ENCODE measurements around the gene LUC7L3.
A peak's percentile ranks its signal among the peaks of the same experiment; 100 is the strongest.

Gene LUC7L3

DNA sequence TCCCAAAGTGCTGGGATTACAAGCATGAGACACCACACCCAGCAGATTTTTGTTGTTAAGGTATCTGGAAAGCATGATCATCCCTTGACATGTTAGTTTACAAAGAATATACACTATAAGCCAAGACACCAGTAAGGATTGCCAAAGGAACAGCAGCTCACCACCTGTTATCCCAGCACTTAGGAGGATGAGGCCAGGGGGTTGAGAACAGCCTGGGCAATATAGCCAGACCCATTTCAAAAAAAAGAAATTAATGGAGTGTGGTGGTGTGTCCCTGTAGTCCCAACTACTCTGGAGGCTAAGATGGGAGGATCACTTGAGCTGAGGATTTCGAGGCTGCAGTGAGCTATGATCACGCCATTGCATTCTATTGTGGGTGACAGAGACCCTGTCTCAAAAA lies 42.8 kb downstream of the LUC7L3 start:
- DNase-seq (ENCODE audit: low read depth), result no peak

DNA sequence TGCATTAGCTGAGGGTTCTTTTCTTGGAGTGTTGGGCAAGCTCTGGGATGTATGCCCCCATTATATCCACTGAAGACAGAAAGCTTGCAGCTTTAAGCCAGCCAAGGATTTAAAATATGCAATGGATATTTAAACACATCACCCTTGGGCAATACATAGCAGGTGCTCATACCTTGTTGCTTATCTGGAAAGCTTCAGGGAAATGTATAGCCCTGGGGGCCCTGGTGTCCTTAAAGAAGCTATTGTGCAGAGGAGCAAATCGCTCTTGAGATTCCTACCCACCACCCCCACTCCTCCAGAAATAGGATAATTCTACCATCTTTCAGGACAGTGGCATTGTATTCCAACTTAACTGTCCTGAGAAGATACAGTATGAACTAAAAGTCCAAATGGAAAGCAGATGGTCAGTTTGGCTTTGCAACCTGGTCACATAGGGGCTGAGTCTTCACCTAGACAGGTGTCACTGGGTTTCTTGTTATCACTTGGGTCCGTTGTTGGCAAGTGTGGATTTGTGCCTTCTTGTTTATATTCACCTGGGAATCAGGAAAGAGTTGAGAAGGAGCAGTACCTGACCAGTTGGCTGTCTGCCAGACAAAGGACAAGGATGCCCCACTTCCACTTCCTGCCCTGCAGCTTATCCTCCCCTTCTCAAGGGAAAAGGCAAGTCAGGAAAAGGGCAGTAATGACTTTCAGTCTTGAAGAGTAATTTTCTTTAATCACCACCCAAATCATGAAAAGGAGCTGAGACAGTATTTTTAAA lies 44.5 kb downstream of the LUC7L3 start:
- DNase-seq (ENCODE audit: low read depth), result no peak

DNA sequence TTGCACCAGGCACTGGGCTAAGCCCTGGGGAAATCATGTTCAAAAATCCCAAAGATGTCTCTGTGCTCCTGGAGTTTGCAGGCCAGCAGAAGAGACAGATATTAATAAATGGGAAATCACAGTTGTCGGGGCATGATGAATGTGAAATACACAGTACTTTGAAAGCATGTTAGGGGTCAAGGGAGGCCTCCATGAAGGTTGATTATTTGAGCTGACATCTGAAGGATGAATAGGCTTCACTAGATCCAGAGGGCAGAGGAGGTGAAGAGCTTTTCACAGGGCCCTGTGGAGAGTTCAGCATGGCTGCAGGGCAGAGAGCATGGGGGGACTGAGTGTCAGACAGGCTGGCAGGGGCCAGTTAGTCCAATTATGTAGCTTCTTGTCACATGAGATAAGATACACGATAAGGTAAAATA lies 45.3 kb downstream of the LUC7L3 start:
- no peak for DNase-seq (ENCODE audit: low read depth)

DNA sequence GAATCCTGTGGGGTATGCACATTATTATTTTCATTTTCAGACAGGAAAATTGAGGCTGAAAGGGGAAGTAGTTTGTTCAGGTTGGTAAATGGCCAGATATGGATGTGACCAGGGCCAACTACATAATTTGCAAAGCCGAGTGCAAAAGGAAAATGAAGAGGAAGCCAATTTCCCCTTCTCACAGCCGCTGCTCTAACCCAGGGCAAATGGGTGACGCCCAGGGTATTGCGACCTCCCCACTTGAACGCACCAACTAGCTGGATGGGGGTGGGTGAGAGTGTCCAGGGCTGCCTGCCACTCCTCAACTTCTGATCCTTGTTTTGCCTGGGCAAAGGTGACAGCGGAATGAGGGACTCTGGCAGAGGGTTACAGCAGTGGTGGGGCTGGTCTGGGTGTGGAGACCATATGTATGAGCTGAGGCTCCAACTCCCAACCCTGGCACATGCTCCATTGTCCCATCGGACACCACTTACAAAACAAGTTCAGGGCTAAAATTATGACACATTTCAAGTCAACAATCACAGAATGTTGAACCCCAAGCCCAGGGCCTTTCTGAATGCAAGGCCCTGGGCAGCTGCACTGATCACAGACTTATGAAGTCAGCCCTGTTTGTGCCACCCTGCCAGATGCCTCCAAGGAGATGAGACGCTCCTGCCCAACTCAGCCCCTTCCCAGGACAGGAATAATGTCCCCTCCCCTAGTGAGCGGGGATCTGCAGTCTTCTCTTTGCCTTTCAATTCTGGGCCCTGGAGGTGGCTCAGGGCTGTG lies 46.2 kb downstream of the LUC7L3 start:
- no peak for DNase-seq (ENCODE audit: low read depth)

DNA sequence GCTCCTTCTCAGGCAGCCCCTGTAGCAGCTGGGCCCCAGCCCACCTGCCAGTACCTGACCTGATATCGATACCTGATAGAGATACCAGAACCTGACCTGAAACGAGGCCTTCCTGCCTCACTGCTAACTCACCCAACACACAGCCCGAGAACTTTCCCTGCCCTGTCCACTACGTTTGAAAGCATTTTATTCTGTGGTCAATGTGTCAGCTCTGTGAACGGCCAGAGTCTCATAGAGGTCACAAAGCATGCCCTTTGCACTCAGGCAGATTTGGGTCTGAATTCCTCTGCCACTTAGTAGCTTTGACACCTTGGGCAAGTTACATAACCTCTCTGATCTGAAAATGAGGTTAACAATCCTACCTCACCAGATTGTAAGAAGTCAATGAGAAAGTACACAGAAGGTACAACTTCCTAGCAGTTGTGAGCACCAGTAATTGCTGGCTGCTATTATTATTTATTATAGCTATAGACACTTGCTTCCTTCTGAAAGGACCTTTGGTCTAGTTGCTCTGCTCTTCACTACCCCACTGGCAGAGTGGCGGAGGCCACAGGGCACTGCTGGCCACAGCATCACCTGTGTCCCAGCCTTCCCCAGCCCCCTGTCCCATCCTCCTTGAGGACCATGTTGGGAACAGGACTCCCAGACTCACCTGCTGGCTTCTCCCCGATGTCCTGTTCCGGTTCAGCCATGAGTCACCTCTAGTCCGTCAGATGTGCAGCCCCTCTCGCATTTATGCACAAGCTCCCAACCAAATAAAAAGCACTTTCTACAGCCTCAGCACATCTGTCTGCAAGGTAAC lies 47.0 kb downstream of the LUC7L3 start:
- DNase-seq (ENCODE audit: low read depth), result no peak

DNA sequence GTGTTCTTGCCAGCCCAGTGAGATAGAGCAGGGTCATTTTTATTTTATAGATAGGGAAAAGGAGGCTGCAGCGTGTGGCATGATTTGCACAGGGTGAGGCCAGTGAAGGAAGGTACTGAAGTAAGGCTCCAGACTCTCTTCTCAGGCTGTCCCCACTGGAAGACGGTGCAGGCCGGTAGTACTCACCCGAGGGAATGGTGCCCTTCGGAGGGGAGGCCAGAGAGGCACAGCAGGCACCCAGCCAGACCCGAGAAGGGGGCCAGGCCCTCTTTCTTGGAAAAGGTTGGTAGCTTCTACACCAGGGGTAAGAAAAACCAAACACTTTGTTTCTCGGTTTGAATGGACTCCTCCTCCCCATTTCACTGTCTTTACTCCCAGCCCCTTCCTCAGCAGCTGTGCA lies 47.6 kb downstream of the LUC7L3 start:
- no peak for DNase-seq (ENCODE audit: low read depth)

DNA sequence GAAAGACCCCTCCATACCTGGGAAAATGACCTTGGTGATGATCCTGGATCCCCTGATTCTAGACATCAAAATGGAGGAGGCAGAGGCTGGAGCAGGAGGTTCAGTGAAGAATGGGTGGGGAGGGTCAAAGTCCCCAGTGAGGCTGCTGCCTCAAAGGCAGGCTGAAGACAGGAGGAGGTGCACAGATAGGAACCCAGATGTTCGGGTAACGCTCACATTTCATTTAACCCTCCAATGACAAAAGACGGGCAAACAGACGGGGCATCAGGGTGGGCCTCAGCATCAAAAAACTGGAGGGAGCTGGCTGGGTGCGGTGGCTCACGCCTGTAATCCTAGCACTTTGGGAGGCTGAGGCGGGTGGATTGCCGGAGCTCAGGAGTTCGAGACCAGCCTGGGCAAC lies 48.0 kb downstream of the LUC7L3 start, which contains the start of gene ANKRD40CL:
TSS of gene ANKRD40CL (minus strand) at position 73 of the 400 bp plus-strand sequence. CDS start 605 bp downstream, outside the sequence.
- DNase-seq (ENCODE audit: low read depth), result no peak

DNA sequence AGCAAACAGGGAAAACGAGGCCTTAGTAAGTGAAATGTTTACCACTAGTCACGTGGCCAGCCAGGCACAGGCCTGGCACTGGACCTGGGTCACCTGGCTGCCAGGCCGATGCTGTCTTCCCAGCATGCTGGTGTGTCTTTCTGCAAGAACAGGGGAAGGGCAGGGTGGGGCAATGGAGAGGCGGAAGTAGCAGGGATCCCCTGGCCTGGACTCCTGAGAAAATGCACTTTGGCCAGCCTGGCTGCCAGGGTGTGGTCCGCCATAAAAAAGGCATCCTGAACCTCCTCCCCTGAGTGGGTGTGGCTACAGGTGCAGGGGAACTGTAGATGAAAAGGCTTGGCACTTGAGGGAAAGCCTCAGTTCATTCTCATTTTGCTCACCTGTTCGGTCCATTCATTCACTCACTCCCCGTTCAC lies 49.0 kb downstream of the LUC7L3 start:
- DNase-seq (ENCODE audit: low read depth), result no peak

DNA sequence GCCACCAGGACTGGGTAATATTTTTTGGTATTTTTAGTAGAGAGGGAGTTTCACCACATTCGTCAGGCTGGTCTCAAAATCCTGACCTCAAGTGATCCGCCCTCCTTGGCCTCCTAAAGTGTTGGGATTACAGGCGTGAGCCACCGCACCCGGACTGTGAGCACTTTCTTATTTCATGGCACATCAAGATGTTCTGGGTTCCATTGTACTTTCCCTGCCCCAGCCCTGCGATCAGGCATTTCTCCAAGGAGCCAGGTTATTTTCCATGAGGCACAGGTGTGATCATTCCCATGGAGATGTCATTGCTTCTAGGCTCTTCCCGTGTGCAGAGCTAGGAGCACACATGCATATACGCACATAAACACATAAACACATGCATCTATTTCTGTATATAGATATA lies 50.5 kb downstream of the LUC7L3 start:
- no peak for DNase-seq (ENCODE audit: low read depth)

DNA sequence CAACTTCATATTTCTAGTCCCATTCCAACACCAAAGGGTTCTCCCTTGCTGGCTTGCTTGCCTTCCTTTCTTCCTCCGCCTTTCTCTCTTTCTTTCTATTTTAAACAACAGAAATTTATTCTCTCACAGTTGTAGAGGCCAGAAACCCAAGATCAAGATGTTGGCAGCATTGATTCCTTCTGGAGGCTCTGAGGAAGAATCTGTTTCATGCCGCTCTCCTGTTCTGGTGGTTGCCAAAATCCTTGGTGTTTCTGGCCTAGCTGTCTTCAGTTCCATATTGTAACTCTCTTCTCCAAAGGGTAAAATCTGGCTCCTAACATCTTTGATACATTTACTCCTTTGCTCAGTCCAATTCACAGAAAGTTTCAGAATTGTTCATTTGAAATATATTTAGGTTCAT lies 50.9 kb downstream of the LUC7L3 start:
- no peak for DNase-seq (ENCODE audit: low read depth)

DNA sequence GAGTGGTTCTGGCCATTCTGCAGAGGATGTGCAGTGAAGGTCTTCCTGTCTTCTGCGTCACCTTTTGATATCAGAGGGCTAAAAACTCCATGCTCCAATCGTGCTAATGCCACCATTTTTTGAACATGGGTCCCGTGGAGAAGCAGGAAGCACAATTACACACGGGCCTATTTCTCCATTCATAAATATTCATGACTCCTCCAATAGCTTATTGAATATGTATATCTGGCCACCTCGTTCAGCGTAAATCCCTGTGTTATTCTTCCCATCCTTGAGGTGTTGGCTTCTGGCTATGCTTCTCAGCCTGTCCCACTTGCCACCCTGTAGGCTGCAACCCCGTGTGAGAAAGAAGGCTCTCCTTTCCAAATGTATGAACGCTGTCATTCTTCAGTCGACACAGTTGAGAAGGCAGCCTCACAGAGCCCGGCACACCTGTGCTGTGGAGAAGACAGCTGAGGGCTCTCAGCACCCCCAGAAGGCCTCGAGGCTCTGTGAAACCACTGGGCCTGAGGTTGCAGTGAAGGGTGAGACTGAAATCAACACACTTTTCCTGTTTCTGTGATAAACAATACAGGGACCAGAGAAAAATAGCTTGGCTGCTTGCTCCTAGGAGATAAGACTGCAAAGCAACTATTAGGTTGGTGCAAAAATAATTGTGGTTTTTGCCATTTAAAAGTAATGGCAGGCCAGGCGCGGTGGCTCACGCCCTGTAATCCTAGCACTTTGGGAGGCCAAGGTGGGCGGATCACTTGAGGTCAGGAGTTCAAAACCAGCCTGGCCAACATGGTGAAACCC lies 52.8 kb downstream of the LUC7L3 start:
- DNase-seq (ENCODE audit: low read depth), result no peak

DNA sequence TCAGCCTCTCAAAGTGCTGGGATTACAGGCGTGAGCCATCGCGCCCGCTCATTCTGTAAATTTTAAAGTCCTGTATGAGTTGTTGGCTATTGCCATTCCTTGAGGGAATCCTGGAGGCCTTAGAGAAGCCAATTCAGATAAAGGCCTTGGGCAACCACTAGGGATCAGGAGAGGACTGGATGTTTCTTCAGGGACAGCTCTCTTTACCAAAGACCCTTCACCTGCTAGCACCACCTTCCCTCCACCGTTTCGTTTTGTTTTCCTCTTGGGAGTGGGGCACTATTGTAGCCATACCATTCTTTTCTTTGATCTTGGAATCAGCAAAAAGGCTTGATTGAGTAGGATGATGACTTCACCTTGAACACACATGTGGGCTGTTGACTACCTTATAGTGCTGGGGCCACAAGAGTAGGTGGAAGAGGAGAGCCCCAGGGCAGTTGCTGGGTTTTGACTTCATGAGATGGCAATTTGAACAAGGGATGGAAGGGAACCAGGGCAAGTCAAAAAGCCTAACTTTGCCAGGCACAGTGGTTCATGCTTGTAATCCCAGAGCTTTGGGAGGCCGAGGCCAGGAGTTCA lies 54.9 kb downstream of the LUC7L3 start:
- no peak for DNase-seq (ENCODE audit: low read depth)

DNA sequence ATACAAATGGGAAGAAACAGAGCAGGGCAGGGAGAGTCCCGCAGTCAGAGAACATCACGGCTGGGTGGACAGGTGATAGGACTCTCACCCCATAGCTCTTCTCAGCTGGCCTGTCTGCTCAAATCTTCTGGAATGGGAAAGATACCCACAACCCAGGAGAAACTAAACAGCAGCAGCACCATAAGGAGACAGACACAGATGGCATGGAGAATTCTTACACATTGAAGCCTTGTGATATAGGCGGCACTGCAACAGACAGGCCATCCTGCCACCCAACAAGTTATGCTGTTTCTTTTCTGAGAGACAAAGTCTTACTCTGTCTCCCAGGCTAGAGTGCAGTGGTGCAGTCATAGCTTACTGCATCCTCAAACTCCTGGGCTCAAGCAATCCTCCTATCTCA lies 56.5 kb downstream of the LUC7L3 start:
- no peak for DNase-seq (ENCODE audit: low read depth)

DNA sequence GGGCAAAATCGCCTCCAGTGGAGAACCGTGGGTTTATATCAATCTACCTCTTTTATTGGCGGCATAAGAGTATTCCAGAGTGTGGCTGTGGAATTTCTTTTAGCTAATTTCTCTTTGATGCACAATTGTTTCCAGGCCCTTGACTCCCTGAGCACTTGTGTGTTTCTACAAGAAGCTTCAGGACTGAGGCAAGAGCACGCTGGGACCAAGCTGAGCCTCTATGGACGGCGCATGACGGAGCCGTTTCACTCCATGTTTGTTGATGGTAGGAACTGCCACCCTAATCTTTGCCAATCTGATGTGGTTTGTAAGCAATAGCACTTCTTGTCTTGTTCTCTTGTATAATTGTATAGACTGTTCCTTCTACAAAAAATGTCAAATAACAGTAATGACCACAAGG lies 59.1 kb downstream of the LUC7L3 start:
- DNase-seq (ENCODE audit: low read depth), result no peak

DNA sequence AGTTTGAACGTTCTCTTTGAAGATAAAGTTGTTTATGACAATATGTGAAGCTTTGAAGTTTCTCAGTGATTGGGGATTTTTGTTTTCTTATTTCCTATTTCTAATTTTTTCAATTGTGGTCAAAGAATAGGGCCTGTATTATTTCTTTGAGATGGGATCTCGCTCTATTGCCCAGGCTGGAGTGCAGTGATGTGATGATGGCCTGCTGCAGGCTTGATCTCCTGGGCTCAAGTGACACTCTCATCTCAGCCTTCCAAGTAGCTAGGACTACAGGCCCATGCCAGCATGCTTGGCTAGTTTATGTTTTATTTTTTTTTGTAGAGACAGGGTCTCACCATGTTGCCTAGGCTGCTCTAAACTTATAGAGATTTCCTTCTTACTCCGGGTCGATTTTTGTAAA lies 59.6 kb downstream of the LUC7L3 start:
- no peak for DNase-seq (ENCODE audit: low read depth)

DNA sequence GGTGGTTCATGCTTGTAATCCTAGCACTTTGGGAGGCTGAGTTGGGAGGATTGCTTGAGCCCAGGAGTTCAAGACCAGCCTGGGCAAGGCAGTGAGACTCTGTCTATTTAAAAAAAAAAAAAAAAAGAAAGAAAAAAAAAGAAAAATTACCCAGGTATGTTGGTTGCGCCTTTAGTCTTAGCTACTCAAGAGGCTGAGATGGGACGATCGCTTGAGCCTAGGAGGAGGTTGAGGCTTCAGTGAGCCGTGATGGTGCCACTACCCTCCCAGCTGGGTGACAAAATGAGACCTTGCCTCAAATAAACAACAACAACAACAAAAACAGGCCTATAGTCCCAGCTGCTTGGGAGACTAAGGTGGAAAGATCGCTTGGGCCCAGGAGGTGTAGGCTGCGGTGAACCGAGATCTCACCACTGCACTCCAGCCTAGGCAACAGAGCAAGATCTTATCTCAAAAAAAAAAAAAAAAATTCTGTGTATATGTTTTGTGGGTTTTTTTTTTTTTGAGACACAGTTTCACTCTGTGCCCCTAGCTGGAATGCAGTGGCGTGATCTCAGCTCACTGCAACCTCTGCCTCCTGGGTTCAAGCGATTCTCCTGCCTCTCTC lies 60.4 kb downstream of the LUC7L3 start:
- no peak for DNase-seq (ENCODE audit: low read depth)

DNA sequence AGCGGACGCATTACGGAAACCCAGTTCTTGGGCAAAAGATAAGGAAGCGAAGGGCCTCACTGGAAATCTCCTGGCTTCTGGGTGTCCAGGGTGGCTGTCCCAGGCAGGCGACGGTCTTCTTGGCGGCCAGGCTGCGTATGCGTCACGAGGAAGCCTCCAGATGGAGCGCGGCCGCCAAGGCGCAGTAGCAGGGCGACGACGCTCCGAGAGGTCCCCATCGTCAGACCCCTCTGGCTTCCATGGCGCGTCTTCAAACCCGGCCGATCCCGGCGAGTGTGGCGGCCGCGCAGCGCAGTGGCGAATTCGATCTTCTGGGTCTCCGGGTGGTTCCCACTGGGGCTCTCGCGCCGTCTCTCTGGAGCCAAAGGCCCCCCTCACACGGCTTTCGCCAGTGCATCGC lies 61.8 kb downstream of the LUC7L3 start:
- no peak for DNase-seq (ENCODE audit: low read depth)

DNA sequence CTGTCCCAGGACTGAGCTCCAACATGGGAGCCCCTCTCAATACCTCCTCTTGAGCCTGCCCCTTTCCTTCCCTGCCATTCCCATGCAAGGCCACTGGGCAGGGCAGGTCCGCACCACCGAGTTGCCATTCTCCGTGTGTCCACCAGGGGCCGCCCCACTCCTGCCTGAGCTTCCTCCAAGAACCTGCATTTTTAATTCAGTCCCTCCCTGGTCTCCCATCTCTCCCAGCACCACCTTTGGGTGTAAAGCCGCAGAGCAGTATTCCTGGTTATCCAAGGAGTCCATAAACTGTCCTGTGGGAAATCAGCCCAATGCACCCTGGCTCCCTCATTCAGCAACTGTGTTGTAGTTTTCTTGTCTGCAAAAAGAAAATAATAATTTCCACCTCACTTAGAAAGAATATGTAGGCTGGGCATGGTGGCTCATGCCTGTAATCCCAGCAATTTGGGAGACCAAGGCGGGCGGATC lies 63.8 kb downstream of the LUC7L3 start:
- peak; percentile 58 for DNase-seq (ENCODE audit: low read depth)

DNA sequence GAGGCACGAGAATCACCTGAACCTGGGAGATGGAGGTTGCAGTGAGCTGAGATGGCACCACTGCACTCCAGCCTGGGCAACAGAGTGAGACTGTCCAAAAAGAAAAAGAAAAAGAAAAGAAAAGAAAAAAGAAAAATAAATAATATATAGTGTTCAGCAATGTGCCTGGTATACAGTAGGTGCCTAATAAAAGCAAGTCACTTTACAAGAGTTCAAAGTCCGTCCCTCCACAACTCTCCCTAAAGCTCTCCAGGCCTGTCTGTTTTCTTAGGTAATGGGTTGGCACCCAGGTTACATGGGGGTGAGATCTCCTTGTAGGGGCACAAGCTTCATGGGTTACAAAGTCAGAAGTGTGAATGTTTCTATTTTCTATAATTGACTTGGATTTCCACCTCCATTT lies 64.5 kb downstream of the LUC7L3 start:
- DNase-seq (ENCODE audit: low read depth), result no peak

DNA sequence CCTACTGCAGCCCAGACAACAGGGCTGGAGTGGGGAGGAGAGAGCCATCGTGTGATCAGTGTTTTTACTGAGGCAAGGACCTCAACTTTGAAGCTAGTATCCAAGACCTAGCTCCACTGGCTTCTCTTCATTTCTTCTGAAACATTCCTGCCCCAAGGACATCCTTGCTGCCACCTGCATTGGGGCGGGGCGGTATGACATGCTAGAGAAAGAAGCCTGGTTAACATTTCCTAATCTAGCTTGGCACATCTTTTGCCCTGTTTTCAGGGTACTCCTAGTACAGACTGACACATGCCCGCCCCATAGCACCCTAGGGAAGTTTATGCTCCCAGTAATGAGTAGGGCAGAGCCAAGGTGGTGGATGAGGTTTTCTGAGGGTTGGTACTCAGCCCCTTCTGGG lies 65.7 kb downstream of the LUC7L3 start:
- no peak for DNase-seq (ENCODE audit: low read depth)

Data from GM04504 (cell line).